Measurements from ENCODE around the gene EIF5A2. TPM values are rescaled to one million over a fixed set of nuclear protein-coding genes. Genes with fewer than 3 reads are reported as not detected.

EIF5A2 gene
- total RNA-seq, 1 donor from 2014 or later, result 9.5 TPM

DNA sequence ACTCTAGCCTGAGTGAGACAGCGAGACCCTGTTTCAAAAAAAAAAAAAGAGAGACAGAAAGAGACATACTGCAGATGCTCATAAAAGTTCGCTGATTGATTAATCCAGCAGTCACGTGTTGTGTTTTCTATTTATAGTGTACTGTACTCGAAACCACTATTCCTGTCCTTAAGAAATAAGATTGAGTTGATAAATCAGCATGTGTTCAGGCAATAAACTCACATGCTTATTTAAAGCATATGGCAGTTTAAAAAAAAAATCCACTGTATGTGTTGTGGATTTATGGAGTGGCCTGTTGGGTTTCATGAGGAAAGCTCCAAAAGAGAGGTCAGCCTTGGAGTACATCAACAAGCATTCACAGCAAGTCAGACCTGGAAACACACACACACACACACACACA lies 56.1 kb downstream of the EIF5A2 start:
- TF ChIP-seq, protein P1, sequence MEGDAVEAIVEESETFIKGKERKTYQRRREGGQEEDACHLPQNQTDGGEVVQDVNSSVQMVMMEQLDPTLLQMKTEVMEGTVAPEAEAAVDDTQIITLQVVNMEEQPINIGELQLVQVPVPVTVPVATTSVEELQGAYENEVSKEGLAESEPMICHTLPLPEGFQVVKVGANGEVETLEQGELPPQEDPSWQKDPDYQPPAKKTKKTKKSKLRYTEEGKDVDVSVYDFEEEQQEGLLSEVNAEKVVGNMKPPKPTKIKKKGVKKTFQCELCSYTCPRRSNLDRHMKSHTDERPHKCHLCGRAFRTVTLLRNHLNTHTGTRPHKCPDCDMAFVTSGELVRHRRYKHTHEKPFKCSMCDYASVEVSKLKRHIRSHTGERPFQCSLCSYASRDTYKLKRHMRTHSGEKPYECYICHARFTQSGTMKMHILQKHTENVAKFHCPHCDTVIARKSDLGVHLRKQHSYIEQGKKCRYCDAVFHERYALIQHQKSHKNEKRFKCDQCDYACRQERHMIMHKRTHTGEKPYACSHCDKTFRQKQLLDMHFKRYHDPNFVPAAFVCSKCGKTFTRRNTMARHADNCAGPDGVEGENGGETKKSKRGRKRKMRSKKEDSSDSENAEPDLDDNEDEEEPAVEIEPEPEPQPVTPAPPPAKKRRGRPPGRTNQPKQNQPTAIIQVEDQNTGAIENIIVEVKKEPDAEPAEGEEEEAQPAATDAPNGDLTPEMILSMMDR (IDR thresholded peaks at IDR 0.05; ENCODE audit: insufficient read depth, low read length, severe bottlenecking), result no peak
- Histone ChIP-seq H3K4me3 (ENCODE audit: low read depth, low read length) (no peak overlapping the region), H3K36me3 (ENCODE audit: control insufficient read depth, insufficient read depth, low read length) (no peaks in the 10 kb centered on the region), H3K27me3 (ENCODE audit: control insufficient read depth, insufficient read depth, low read length) (no peaks in the 10 kb centered on the region)
- DNase-seq (ENCODE audit: low read depth) (no peak), FAIRE-seq (no peak)

DNA sequence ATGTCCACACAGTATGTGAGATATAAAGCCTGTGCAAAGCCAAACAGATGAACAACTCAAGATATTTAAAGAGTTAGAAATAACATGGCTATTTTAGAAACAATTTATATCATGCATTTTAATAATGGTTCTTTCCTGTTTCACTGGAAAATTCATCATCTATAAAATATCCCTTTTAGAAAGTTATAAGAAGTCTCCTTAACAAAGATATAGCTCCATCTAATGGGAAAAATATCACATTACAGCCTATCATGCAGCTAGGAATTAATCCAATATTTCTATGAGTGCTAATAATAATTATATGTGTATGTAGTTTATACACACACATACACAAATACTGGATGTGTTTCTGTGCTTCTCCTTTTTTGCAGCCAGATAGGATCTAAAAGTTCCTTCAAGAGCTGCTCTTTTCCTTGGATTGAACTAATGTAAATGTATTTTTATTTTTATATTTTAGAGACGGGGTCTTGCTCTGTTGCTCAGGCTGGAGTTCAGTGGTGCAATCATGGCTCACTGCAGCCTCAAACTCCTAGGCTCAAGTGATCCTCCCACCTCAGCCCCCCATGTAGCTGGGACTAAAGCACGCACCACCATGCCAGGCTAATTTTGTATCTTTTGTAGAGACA lies 60.0 kb downstream of the EIF5A2 start:
- Histone ChIP-seq H3K4me3 (ENCODE audit: low read depth, low read length) (no peak overlapping the region), H3K36me3 (ENCODE audit: control insufficient read depth, insufficient read depth, low read length) (no peaks in the 10 kb centered on the region), H3K27me3 (ENCODE audit: control insufficient read depth, insufficient read depth, low read length) (peaks cover 3% of the 10 kb centered on the region)
- DNase-seq (ENCODE audit: low read depth) (peak; percentile 34), FAIRE-seq (no peak)
- TF ChIP-seq, protein P1 (IDR thresholded peaks at IDR 0.05; ENCODE audit: insufficient read depth, low read length, severe bottlenecking), result no peak

DNA sequence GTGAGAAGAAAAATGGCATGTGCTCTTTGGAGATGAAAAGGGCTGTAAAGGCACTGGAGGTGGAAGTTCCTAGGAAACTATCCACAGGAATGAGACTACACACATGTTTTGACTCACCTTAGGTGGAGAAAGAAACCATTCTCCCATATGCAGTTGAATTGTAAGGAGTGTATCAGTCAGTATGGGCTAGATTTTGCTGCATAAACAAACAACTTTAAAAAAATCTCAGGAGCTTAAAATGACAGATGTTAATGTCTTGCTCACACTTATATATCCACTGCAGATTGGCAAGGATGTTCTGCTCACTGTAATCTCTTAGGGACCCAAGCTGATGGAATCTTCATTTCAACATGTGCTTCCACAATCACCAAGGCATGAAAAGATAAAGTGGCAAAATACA lies 64.1 kb downstream of the EIF5A2 start:
- TF ChIP-seq, protein P1 (IDR thresholded peaks at IDR 0.05; ENCODE audit: insufficient read depth, low read length, severe bottlenecking), result no peak
- peaks cover 3% of the 10 kb centered on the region for H3K27me3 ChIP-seq (ENCODE audit: control insufficient read depth, insufficient read depth, low read length)
- DNase-seq (ENCODE audit: low read depth) (no peak), FAIRE-seq (no peak)
- H3K4me3 ChIP-seq (ENCODE audit: low read depth, low read length), result no peak overlapping the region
- no peaks in the 10 kb centered on the region for H3K36me3 ChIP-seq (ENCODE audit: control insufficient read depth, insufficient read depth, low read length)

DNA sequence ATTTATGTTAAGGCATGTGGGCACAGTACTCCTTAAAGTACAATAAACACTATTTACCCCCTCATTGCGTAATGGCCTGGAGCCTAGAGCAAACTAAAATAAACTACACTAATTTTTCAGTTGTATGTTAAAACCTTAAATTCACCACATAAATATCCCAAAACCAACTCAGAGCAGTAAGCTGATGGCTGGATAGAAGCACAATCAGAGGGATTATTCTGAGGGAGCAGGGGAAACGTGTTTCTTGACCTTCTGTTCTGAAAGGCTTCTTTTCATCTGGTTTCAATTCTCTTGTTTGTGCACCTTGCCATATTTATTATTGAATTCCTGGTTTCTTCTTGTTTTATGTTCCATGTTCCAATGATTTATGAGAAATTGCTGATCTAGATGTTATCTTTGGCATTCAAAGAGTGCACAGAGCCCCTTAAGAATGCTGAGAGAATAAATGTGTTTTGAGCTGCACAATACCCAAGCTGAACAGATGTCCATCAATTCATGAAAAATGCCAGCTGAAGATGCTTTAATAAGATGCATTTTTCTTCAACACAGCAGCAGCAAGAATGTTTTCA lies 68.1 kb downstream of the EIF5A2 start:
- no peak for FAIRE-seq
- Histone ChIP-seq H3K36me3 (ENCODE audit: control insufficient read depth, insufficient read depth, low read length) (no peaks in the 10 kb centered on the region), H3K27me3 (ENCODE audit: control insufficient read depth, insufficient read depth, low read length) (peaks cover 4% of the 10 kb centered on the region)

DNA sequence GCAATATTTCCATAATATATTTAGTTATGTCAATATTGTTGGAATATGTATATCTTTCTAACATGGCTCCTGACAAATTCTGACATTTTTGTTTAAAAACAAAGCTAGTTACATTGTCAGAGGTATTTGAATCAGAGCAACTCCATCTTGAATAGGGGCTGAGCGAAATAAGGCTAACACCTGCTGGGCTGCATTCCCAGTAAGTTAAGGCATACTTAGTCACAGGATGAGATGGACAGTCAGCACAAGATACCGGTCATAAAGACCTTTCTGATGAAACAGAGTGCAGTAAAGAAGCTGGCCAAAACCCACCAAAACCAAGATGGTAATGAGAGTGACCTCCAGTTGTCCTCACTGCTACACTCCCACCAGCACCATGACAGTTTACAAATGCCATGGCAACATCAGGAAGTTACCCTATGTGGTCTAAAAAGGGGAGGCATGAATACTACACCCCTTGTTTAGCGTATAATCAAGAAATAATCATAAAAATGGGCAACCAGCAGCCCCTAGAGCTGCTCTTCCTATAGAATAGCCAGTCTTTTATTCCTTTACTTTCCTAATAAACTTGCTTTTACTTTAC lies 68.8 kb downstream of the EIF5A2 start:
- TF ChIP-seq, protein P1 (IDR thresholded peaks at IDR 0.05; ENCODE audit: insufficient read depth, low read length, severe bottlenecking), result no peak
- FAIRE-seq, result no peak
- peak; percentile 34 for DNase-seq (ENCODE audit: low read depth)
- H3K27me3 ChIP-seq (ENCODE audit: control insufficient read depth, insufficient read depth, low read length), result peaks cover 6% of the 10 kb centered on the region
- no peak overlapping the region for H3K4me3 ChIP-seq (ENCODE audit: low read depth, low read length)
- no peaks in the 10 kb centered on the region for H3K36me3 ChIP-seq (ENCODE audit: control insufficient read depth, insufficient read depth, low read length)

More for the DNA sequence above, 68.1 kb downstream of the EIF5A2 start:
- no peak for DNase-seq (ENCODE audit: low read depth)
- TF ChIP-seq, protein P1 (IDR thresholded peaks at IDR 0.05; ENCODE audit: insufficient read depth, low read length, severe bottlenecking), result no peak
- H3K4me3 ChIP-seq (ENCODE audit: low read depth, low read length), result no peak overlapping the region

Other genes starting within 250 kb of the EIF5A2 start
- gene RPL22L1, start 38.4 kb downstream of the EIF5A2 start, total RNA-seq, result 71.3 and 116 TPM in 2 replicates
- gene SLC2A2, start 118.1 kb upstream of the EIF5A2 start, total RNA-seq, result not detected in 2 replicates

Measured in bronchial epithelial cell (primary cell).